PC-3 (cell line): Measurements from ENCODE around the gene GSTK1. TPM values are rescaled to one million over a fixed set of nuclear protein-coding genes. Genes with fewer than 3 reads are reported as not detected.
A peak's percentile ranks its signal among the peaks of the same experiment; 100 is the strongest.

ENCODE experiments used
- ATAC-seq: fragments of 200-7000 bp; cut with Tn5 transposase; 2 replicates; pipeline ENCODE4 v1.9.1; 2020; ENCODE audit warnings: mild to moderate bottlenecking, moderate library complexity
- BruUV-seq: library from RNA; stranded (reverse); fragments of 400-500 nt; replicated peaks from 2 replicates; lab custom pipeline; 2021; lab: Mats Ljungman, UMichigan
- CTCF ChIA-PET: fragments of 300-600 bp; sonication (Branson Sonifier 250); formaldehyde crosslinking; loops from one replicate; lab custom pipeline; 2022; ENCODE audit warnings: antibody characterized with exemption; lab: Charles Lee
- POLR2A ChIA-PET: fragments of 300-600 bp; sonication (Branson Sonifier 250); formaldehyde crosslinking; loops from one replicate; lab custom pipeline; 2022; ENCODE audit warnings: antibody characterized with exemption; ENCODE audit not compliant: unreplicated experiment; lab: Charles Lee
- DNase-seq: peaks from one replicate; pipeline ENCODE4 v3.0.0-alpha.2; 2015
- H2AFZ ChIP-seq: fragments of 300-600 bp; sonication (generic); 2 replicates; pipeline ENCODE4 v1.6.0; 2016; ENCODE audit warnings: antibody characterized with exemption, low read length
- H3F3A ChIP-seq: fragments of 300-600 bp; sonication (generic); one replicate; pipeline ENCODE4 v1.6.0; 2017; ENCODE audit warnings: antibody characterized with exemption, low read length, control low read depth, mild to moderate bottlenecking; ENCODE audit not compliant: unreplicated experiment
- H3K27ac ChIP-seq: fragments of 300-600 bp; sonication (generic); 2 replicates; pipeline ENCODE4 v1.5.1; 2016; ENCODE audit warnings: mild to moderate bottlenecking, low read length
- H3K27me3 ChIP-seq: fragments of 300-600 bp; sonication (generic); 2 replicates; pipeline ENCODE4 v1.6.1; 2016; ENCODE audit warnings: low read length, mixed read lengths
- H3K36me3 ChIP-seq: fragments of 300-600 bp; sonication (generic); 2 replicates; pipeline ENCODE4 v1.6.1; 2016; ENCODE audit warnings: low read depth, mixed run types, low read length, mixed read lengths
- H3K4me1 ChIP-seq: fragments of 300-600 bp; sonication (generic); 2 replicates; pipeline ENCODE4 v1.5.1; 2016; ENCODE audit warnings: low read length; ENCODE audit not compliant: insufficient read depth
- H3K4me2 ChIP-seq: fragments of 300-600 bp; sonication (generic); 2 replicates; pipeline ENCODE4 v1.6.0; 2016; ENCODE audit warnings: low read length
- H3K4me3 ChIP-seq: fragments of 300-600 bp; sonication (generic); 2 replicates; pipeline ENCODE4 v1.5.1; 2016; ENCODE audit warnings: mild to moderate bottlenecking, low read length, mixed read lengths
- H3K79me2 ChIP-seq: fragments of 300-600 bp; sonication (generic); 2 replicates; pipeline ENCODE4 v1.6.1; 2017; ENCODE audit warnings: low read length, mixed read lengths
- H3K9ac ChIP-seq: fragments of 300-600 bp; sonication (generic); 2 replicates; pipeline ENCODE4 v1.6.0; 2016; ENCODE audit warnings: mild to moderate bottlenecking, low read length
- H3K9me2 ChIP-seq: fragments of 300-600 bp; sonication (generic); replicated peaks from 2 replicates; pipeline ENCODE4 v1.6.1; 2016; ENCODE audit warnings: mixed run types, low read length, mixed read lengths
- H3K9me3 ChIP-seq: fragments of 300-600 bp; sonication (generic); 2 replicates; pipeline ENCODE4 v1.6.1; 2016; ENCODE audit warnings: low read length, mixed read lengths
- H4K20me1 ChIP-seq: fragments of 300-600 bp; sonication (generic); 2 replicates; pipeline ENCODE4 v1.6.1; 2016; ENCODE audit warnings: low read length, mixed read lengths
- EZH2 ChIP-seq: fragments of 300-600 bp; sonication (generic); IDR thresholded peaks from one replicate; pipeline ENCODE4 v1.6.1; 2017; ENCODE audit warnings: antibody characterized with exemption, mild to moderate bottlenecking, low read length; ENCODE audit not compliant: unreplicated experiment
- EZH2phosphoT487 ChIP-seq: fragments of 300-600 bp; sonication (generic); IDR thresholded peaks from 2 replicates; pipeline ENCODE4 v1.6.1; 2018; ENCODE audit warnings: mild to moderate bottlenecking, antibody characterized with exemption, low read length, borderline replicate concordance
- intact Hi-C: fragments of 100-400 bp; cut with micrococcal nuclease; formaldehyde crosslinking; loops from 2 replicates; pipeline ENCODE4 v1.9.0; 2023
- total RNA-seq: library from RNA; depleted of rRNA; stranded (reverse); fragments of >200 nt; gene quantifications from 2 replicates; pipeline ENCODE4 v1.2.3, GENCODE V29; 2014
- TF ChIP-seq, protein P1 (sequence below): fragments of 300-600 bp; sonication (generic); conservative IDR thresholded peaks from 2 replicates; pipeline ENCODE4 v1.5.1; 2017; ENCODE audit warnings: antibody characterized with exemption, low read depth, mild to moderate bottlenecking, low read length

Gene GSTK1
- total RNA-seq, 1 experiment from 2014 or later: 111 TPM

GRCh38 chr7:143240291-143241168 is 22.7 kb upstream of the GSTK1 start:
- Histone ChIP-seq H3K9me2 (no peaks in the 10 kb centered on the region), H3K4me2 (peak overlapping the region; percentile 74), H3F3A (peaks cover 7% of the 10 kb centered on the region), H3K4me3 (peak overlapping the region; percentile 46; the same call in 1 of the 2 replicates), H3K79me2 (no peaks in the 10 kb centered on the region), H3K36me3 (no peaks in the 10 kb centered on the region), H3K27ac (peak overlapping the region; percentile 62), H3K4me1 (peaks cover 45% of the 10 kb centered on the region), H3K27me3 (no peaks in the 10 kb centered on the region), H3K9me3 (no peaks in the 10 kb centered on the region), H4K20me1 (no peaks in the 10 kb centered on the region), H2AFZ (peak overlapping the region; percentile 46), H3K9ac (peak overlapping the region; percentile 33)
- TF ChIP-seq, protein P1, sequence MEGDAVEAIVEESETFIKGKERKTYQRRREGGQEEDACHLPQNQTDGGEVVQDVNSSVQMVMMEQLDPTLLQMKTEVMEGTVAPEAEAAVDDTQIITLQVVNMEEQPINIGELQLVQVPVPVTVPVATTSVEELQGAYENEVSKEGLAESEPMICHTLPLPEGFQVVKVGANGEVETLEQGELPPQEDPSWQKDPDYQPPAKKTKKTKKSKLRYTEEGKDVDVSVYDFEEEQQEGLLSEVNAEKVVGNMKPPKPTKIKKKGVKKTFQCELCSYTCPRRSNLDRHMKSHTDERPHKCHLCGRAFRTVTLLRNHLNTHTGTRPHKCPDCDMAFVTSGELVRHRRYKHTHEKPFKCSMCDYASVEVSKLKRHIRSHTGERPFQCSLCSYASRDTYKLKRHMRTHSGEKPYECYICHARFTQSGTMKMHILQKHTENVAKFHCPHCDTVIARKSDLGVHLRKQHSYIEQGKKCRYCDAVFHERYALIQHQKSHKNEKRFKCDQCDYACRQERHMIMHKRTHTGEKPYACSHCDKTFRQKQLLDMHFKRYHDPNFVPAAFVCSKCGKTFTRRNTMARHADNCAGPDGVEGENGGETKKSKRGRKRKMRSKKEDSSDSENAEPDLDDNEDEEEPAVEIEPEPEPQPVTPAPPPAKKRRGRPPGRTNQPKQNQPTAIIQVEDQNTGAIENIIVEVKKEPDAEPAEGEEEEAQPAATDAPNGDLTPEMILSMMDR: peak; percentile 94
- TF ChIP-seq EZH2phosphoT487 (no peak), EZH2 (no peak)
- peak; percentile 66 for ATAC-seq
- DNase-seq: peak; percentile 87
- no TSS peak for BruUV-seq
- intact Hi-C loops: loop anchor here (1.0 to 2.0 kb wide), 6 partner anchors 16 to 174 kb away; partner anchors contain the start of gene ZYX
- ChIA-PET CTCF (interaction anchor here (0.6 to 2.1 kb wide), 15 partner anchors 17 to 227 kb away, joined by 3 to 15 read pairs (median 6); no protein-coding TSS in a partner anchor), POLR2A (interaction anchor here (0.6 to 1.1 kb wide), 4 partner anchors 7 to 117 kb away, joined by 3 to 7 read pairs (median 4); partner anchors contain the start of gene GSTK1)

- POLR2A ChIA-PET: no interaction called here
- H2AFZ ChIP-seq: no peak overlapping the region
- intact Hi-C loops: no loop called here
Observed at GRCh38 chr7:143242306-143242705, 20.9 kb upstream of the GSTK1 start.

More at GRCh38 chr7:143242306-143242705, 20.9 kb upstream of the GSTK1 start:
- Histone ChIP-seq H3K4me2 (no peak overlapping the region), H3K9ac (no peak overlapping the region), H4K20me1 (no peaks in the 10 kb centered on the region), H3K27me3 (no peaks in the 10 kb centered on the region), H3K4me1 (peaks cover 51% of the 10 kb centered on the region), H3K27ac (no peak overlapping the region), H3K79me2 (no peaks in the 10 kb centered on the region), H3F3A (peaks cover 9% of the 10 kb centered on the region), H3K36me3 (no peaks in the 10 kb centered on the region), H3K9me2 (no peaks in the 10 kb centered on the region), H3K9me3 (no peaks in the 10 kb centered on the region), H3K4me3 (no peak overlapping the region)
- no peak for DNase-seq
- BruUV-seq: no TSS peak
- TF ChIP-seq EZH2phosphoT487 (no peak), EZH2 (no peak)
- TF ChIP-seq, protein P1: no peak
- CTCF ChIA-PET: no interaction called here
- no peak for ATAC-seq
